HepG2 (cell line): ENCODE data around the gene TMEFF2. TPM values are rescaled to one million over a fixed set of nuclear protein-coding genes. Genes with fewer than 3 reads are reported as not detected.

Source experiments
- ATAC-seq: fragments of 200-7000 bp; cut with Tn5 transposase; 3 replicates; pipeline ENCODE4 v1.9.1; 2020; ENCODE audit warnings: mild to moderate bottlenecking, moderate library complexity
- BruUV-seq: library from RNA; stranded (reverse); fragments of 400-500 nt; replicated peaks from 2 replicates; lab custom pipeline; 2021; lab: Mats Ljungman, UMichigan
- CTCF ChIA-PET: fragments of 300-600 bp; formaldehyde crosslinking; extraction: SDS; loops from one replicate; lab custom pipeline; 2021; ENCODE audit warnings: low total read pairs, inconsistent platforms, low intra/inter-chr PET ratio; lab: Yijun Ruan, JAX
- POLR2A ChIA-PET: fragments of 350-600 bp; sonication (Branson Sonifier 250); formaldehyde crosslinking; loops from one replicate; lab custom pipeline; 2020; ENCODE audit warnings: antibody characterized with exemption, inconsistent platforms; lab: Yijun Ruan, JAX
- DNase-seq: peaks from one replicate; pipeline ENCODE4 v3.0.0-alpha.2; 2015; ENCODE audit warnings: low spot score
- FAIRE-seq: peaks from 3 replicates; lab custom pipeline; 2011; peaks lifted over from hg19 to GRCh38; lab: Jason Lieb, UNC
- H2AFZ ChIP-seq: one replicate; pipeline ENCODE4 v1.6.1; 2011; ENCODE audit warnings: low read length, inconsistent platforms
- H3K27ac ChIP-seq: fragments of 300-600 bp; 3 replicates; pipeline ENCODE4 v1.8.0; 2011; ENCODE audit warnings: mixed run types, mild to moderate bottlenecking, mixed read lengths, low read length, inconsistent platforms; ENCODE audit not compliant: insufficient read depth; ENCODE audit errors: extremely low read length
- H3K27me3 ChIP-seq, 2 experiments: fragments of 200-600 bp in 1 of 2; 2 replicates in 1 of 2; 3 replicates in 1 of 2; pipeline versions ENCODE4 v1.6.0 to v1.8.0; 2011; ENCODE audit warnings: low read length in 2 of 2, mild to moderate bottlenecking in 2 of 2, moderate library complexity in 2 of 2, inconsistent platforms in 1 of 2; ENCODE audit not compliant: insufficient read depth in 2 of 2, control insufficient read depth in 1 of 2
- H3K36me3 ChIP-seq, 2 experiments: fragments of 200-600 bp in 1 of 2; replicated peaks in 1 of 2; 2 replicates in 1 of 2; 3 replicates in 1 of 2; pipeline versions ENCODE4 v1.5.1 to v1.8.0; 2011; ENCODE audit warnings: low read length in 2 of 2, inconsistent platforms in 1 of 2; ENCODE audit not compliant: insufficient read depth in 2 of 2, control insufficient read depth in 1 of 2
- H3K4me1 ChIP-seq: 2 replicates; pipeline ENCODE4 v1.5.1; 2012; ENCODE audit warnings: low read length, inconsistent platforms; ENCODE audit not compliant: insufficient read depth
- H3K4me2 ChIP-seq: 2 replicates; pipeline ENCODE4 v1.6.0; 2011; ENCODE audit warnings: low read depth, low read length, inconsistent platforms
- H3K4me3 ChIP-seq, 3 experiments: fragments of 200-600 bp in 1 of 3; sonication (generic), shearing (Covaris generic) in 1 of 3; replicated peaks in 1 of 3; 2 replicates each; pipeline ENCODE4 v1.5.1; 2011 to 2016; ENCODE audit warnings: low read length in 3 of 3, inconsistent platforms in 2 of 3, low read depth in 2 of 3, mild to moderate bottlenecking in 2 of 3, control low read depth in 1 of 3, mixed read lengths in 1 of 3; ENCODE audit not compliant: insufficient read depth in 1 of 3
- H3K79me2 ChIP-seq: one replicate; pipeline ENCODE4 v1.6.1; 2011; ENCODE audit warnings: low read length, inconsistent platforms; ENCODE audit not compliant: insufficient read depth
- H3K9ac ChIP-seq: 2 replicates; pipeline ENCODE4 v1.6.0; 2011; ENCODE audit warnings: mild to moderate bottlenecking, low read depth, low read length, inconsistent platforms; ENCODE audit not compliant: insufficient read depth
- H3K9me3 ChIP-seq: 2 replicates; pipeline ENCODE4 v1.5.1; 2012; ENCODE audit warnings: mild to moderate bottlenecking, low read length
- H4K20me1 ChIP-seq: 2 replicates; pipeline ENCODE4 v1.6.0; 2011; ENCODE audit warnings: inconsistent platforms, mild to moderate bottlenecking, low read length, moderate library complexity; ENCODE audit not compliant: insufficient read depth
- GTF2F1 ChIP-seq: fragments of 150-350 bp; IDR thresholded peaks from 2 replicates; pipeline ENCODE4 v1.6.1; 2014; ENCODE audit warnings: low read length
- SOX13 ChIP-seq, 3 experiments: fragments of 450-650 bp in 1 of 3; sonication (generic) in 1 of 3; formaldehyde crosslinking in 1 of 3; IDR thresholded peaks in 2 of 3; conservative IDR thresholded peaks in 1 of 3; 2 replicates each; pipeline versions ENCODE4 v1.5.0 to v1.6.1; 2016 to 2020; ENCODE audit warnings: antibody characterized with exemption in 1 of 3, mild to moderate bottlenecking in 1 of 3, missing compliant biosample characterization in 1 of 3, missing genetic modification reagents in 1 of 3, moderate library complexity in 1 of 3
- ZBTB38 ChIP-seq: sonication (generic); formaldehyde crosslinking; IDR thresholded peaks from 2 replicates; pipeline ENCODE4 v1.5.1; 2020; ENCODE audit warnings: mild to moderate bottlenecking, missing genetic modification reagents
- ZFP36L1 ChIP-seq: sonication (generic); formaldehyde crosslinking; IDR thresholded peaks from 2 replicates; pipeline ENCODE4 v1.8.0; 2022; ENCODE audit warnings: mild to moderate bottlenecking, missing genetic modification reagents, moderate library complexity
- ZFY ChIP-seq: sonication (generic); formaldehyde crosslinking; IDR thresholded peaks from 2 replicates; pipeline ENCODE4 v1.4.0; 2020; ENCODE audit warnings: missing genetic modification reagents
- ZNF101 ChIP-seq: sonication (generic); formaldehyde crosslinking; IDR thresholded peaks from 2 replicates; pipeline ENCODE4 v1.4.0; 2020; ENCODE audit warnings: mild to moderate bottlenecking, low read depth, missing genetic modification reagents, borderline replicate concordance
- ZNF232 ChIP-seq: sonication (generic); formaldehyde crosslinking; IDR thresholded peaks from 2 replicates; pipeline ENCODE4 v1.4.0; 2020; ENCODE audit warnings: missing genetic modification reagents, borderline replicate concordance
- ZNF350 ChIP-seq: sonication (generic); formaldehyde crosslinking; IDR thresholded peaks from 2 replicates; pipeline ENCODE4 v1.4.0; 2020; ENCODE audit warnings: mild to moderate bottlenecking, low read depth, missing genetic modification reagents, borderline replicate concordance
- ZNF605 ChIP-seq: sonication (generic); formaldehyde crosslinking; IDR thresholded peaks from 2 replicates; pipeline ENCODE4 v1.8.0; 2022; ENCODE audit warnings: mild to moderate bottlenecking, missing genetic modification reagents
- ZNF720 ChIP-seq: sonication (generic); formaldehyde crosslinking; IDR thresholded peaks from 2 replicates; pipeline ENCODE4 v1.4.0; 2020; ENCODE audit warnings: missing genetic modification reagents
- ZNF749 ChIP-seq: sonication (generic); formaldehyde crosslinking; IDR thresholded peaks from 2 replicates; pipeline ENCODE4 v1.8.0; 2022; ENCODE audit warnings: mild to moderate bottlenecking, missing genetic modification reagents, moderate library complexity, borderline replicate concordance
- in situ Hi-C: cut with HindIII; loops from 2 replicates; pipeline ENCODE4 v1.10.0; 2017; ENCODE audit warnings: low pct_unique_long_range_greater_than_20kb; ENCODE audit not compliant: extremely low pct_ligation_motif_present
- intact Hi-C: fragments of 100-400 bp; cut with micrococcal nuclease; formaldehyde crosslinking; loops from one replicate; pipeline ENCODE4 v1.10.0; 2022; ENCODE audit not compliant: unreplicated experiment
- polyA plus RNA-seq, 8 experiments: library from polyadenylated mRNA; depleted of rRNA in 3 of 8; stranded (reverse) in 7 of 8; unstranded in 1 of 8; fragments of >200 nt; fragmentation: Illumina TruSeq in 4 of 8; extraction: Trizol in 4 of 8; gene quantifications; 2 replicates each; pipeline versions ENCODE4 v1.2.1 to v1.2.3, GENCODE V29; 2011 to 2016; ENCODE audit warnings: low read depth in 4 of 8, missing spikeins in 1 of 8, mixed read lengths in 1 of 8; ENCODE audit not compliant: insufficient read depth in 1 of 8
- total RNA-seq, 5 experiments: library from RNA; depleted of rRNA; stranded (reverse); fragments of >200 nt; fragmentation: Illumina TruSeq; extraction: Trizol; gene quantifications; 2 replicates each; pipeline ENCODE4 v1.2.3, GENCODE V29; 2016; ENCODE audit warnings: low read depth in 1 of 5
- TF ChIP-seq, protein P1 (sequence below): IDR thresholded peaks from 2 replicates; pipeline ENCODE4 v1.6.1; 2016; ENCODE audit warnings: missing compliant biosample characterization, missing genetic modification reagents, borderline replicate concordance
- TF ChIP-seq, protein P2 (sequence below): sonication (generic); formaldehyde crosslinking; IDR thresholded peaks from 2 replicates; pipeline ENCODE4 v1.8.1; 2023; ENCODE audit warnings: mild to moderate bottlenecking, missing genetic modification reagents, borderline replicate concordance
- TF ChIP-seq, protein P3 (sequence below): IDR thresholded peaks from 2 replicates; pipeline ENCODE4 v1.6.1; 2016; ENCODE audit warnings: mild to moderate bottlenecking

Gene TMEFF2
- total and polyA plus RNA-seq, 2 of the 13 experiments (the other 11 are each of a cell fraction or from before 2014, with no cell fraction given), result not detected

DNA sequence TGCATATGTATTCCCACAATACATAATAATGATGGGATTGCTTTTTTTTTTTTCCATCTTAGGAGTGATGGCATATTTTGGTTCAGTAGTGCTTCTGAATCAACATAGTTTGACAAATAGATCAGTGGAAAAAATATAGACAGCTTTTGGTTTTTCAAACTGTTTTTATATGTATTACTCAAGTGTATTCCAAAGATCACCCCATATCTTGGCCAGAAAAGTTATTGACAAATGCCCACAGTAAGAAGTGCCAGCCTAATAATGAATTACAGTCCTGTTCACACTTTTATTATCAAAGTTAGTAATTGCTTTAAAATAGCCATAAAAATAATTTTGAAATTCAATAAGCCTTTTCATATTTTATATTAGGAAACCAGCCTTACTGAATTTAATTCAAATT, 95.0 kb downstream of the TMEFF2 start:
- no TSS peak for BruUV-seq
- ATAC-seq (no peak), FAIRE-seq (no peak), DNase-seq (no peak)
- Histone ChIP-seq H4K20me1 (no peaks in the 10 kb centered on the region), H3K4me1 (no peaks in the 10 kb centered on the region), H3K27me3 (no peaks in the 10 kb centered on the region), H3K4me2 (no peak overlapping the region), H3K27ac (no peak overlapping the region), H3K79me2 (no peaks in the 10 kb centered on the region), H2AFZ (no peak overlapping the region), H3K9me3 (no peaks in the 10 kb centered on the region), H3K9ac (no peak overlapping the region), H3K36me3 (no peaks in the 10 kb centered on the region), H3K4me3 (no peak overlapping the region)
- TF ChIP-seq ZNF232 (no peak), ZNF101 (CRISPR knock-in tag) (no peak), ZNF749 (CRISPR knock-in tag) (no peak), ZNF720 (CRISPR knock-in tag) (no peak), ZBTB38 (CRISPR knock-in tag) (no peak), ZFY (CRISPR knock-in tag) (no peak), GTF2F1 (no peak), ZFP36L1 (CRISPR knock-in tag) (no peak), ZNF605 (CRISPR knock-in tag) (no peak), SOX13 (IDR thresholded peaks at IDR 0.05) (no peak), SOX13 (CRISPR knock-in tag; conservative IDR thresholded peaks at IDR 0.05 in 1 of 2, IDR thresholded peaks at IDR 0.05 in 1 of 2) (no peak), ZNF350 (no peak)
- TF ChIP-seq, protein P1, sequence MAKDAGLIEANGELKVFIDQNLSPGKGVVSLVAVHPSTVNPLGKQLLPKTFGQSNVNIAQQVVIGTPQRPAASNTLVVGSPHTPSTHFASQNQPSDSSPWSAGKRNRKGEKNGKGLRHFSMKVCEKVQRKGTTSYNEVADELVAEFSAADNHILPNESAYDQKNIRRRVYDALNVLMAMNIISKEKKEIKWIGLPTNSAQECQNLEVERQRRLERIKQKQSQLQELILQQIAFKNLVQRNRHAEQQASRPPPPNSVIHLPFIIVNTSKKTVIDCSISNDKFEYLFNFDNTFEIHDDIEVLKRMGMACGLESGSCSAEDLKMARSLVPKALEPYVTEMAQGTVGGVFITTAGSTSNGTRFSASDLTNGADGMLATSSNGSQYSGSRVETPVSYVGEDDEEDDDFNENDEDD (CRISPR knock-in tag), result no peak
- TF ChIP-seq, protein P2, sequence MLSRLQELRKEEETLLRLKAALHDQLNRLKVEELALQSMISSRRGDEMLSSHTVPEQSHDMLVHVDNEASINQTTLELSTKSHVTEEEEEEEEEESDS (CRISPR knock-in tag), result no peak
- TF ChIP-seq, protein P3, sequence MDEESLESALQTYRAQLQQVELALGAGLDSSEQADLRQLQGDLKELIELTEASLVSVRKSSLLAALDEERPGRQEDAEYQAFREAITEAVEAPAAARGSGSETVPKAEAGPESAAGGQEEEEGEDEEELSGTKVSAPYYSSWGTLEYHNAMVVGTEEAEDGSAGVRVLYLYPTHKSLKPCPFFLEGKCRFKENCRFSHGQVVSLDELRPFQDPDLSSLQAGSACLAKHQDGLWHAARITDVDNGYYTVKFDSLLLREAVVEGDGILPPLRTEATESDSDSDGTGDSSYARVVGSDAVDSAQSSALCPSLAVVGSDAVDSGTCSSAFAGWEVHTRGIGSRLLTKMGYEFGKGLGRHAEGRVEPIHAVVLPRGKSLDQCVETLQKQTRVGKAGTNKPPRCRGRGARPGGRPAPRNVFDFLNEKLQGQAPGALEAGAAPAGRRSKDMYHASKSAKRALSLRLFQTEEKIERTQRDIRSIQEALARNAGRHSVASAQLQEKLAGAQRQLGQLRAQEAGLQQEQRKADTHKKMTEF (CRISPR knock-in tag), result no peak
- POLR2A ChIA-PET, result no interaction called here
- in situ Hi-C loops, result no loop called here
- intact Hi-C loops, result no loop called here
- CTCF ChIA-PET, result no interaction called here
